ENCODE results near the gene ERP27. TPM values are rescaled to one million over a fixed set of nuclear protein-coding genes. Genes with fewer than 3 reads are reported as not detected.

The ERP27 gene
- total RNA-seq, 4 donors from 2014 or later, result 0.33 to 1.0 (median 0.58) TPM; not detected in 1

DNA sequence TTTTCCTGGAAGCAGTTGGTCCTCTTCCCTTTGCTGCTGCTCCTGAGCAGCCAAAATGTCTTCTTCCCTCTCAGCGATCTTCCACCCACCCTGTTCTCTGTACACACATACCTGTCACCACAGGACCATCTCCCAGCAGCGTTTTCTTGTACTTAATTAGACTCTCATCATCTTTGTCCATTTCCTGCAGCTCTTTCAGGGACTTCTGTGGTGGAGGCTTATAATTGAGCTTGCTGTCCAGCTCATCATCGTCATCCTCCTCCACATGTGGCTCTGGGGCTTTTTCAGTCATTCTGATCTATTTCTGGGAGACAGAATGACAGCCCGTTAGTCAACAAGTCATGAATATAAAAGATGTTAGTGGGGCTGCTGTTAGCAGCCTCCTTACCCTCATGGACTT lies 12.1 kb upstream of the ERP27 start:
- no peak overlapping the region for H3K4me3 ChIP-seq
- peaks cover 70 to 92% (median 83%) of the 10 kb centered on the region in 4 donors for H3K4me1 ChIP-seq
- no peaks in the 10 kb centered on the region for H3K27me3 ChIP-seq
- H3K9me3 ChIP-seq, result no peaks in the 10 kb centered on the region
- no peak for TF ChIP-seq POLR2A (IDR thresholded peaks at IDR 0.05; ENCODE audit: low read depth)
- no peak for TF ChIP-seq POLR2AphosphoS5 (IDR thresholded peaks at IDR 0.05)
- TF ChIP-seq, protein P1, sequence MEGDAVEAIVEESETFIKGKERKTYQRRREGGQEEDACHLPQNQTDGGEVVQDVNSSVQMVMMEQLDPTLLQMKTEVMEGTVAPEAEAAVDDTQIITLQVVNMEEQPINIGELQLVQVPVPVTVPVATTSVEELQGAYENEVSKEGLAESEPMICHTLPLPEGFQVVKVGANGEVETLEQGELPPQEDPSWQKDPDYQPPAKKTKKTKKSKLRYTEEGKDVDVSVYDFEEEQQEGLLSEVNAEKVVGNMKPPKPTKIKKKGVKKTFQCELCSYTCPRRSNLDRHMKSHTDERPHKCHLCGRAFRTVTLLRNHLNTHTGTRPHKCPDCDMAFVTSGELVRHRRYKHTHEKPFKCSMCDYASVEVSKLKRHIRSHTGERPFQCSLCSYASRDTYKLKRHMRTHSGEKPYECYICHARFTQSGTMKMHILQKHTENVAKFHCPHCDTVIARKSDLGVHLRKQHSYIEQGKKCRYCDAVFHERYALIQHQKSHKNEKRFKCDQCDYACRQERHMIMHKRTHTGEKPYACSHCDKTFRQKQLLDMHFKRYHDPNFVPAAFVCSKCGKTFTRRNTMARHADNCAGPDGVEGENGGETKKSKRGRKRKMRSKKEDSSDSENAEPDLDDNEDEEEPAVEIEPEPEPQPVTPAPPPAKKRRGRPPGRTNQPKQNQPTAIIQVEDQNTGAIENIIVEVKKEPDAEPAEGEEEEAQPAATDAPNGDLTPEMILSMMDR (IDR thresholded peaks at IDR 0.05), result no peak
- TF ChIP-seq EP300 (IDR thresholded peaks at IDR 0.05), result no peak
- H3K36me3 ChIP-seq, result peaks cover 0 to 24% (median 0%) of the 10 kb centered on the region in 4 donors
- whole genome bisulfite sequencing, result 76% methylated on average over 4 of the region's 4 CpGs
- peak overlapping the region; percentile 80 to 82 (median 82) for H3K27ac ChIP-seq (replicated peaks in 1 of 4)
- no peak for DNase-seq (ENCODE audit: extremely low spot score)
- intact Hi-C loops (cut with DNase I), result loop anchor here (5.0 kb wide), 1 partner anchor 47 kb away; no protein-coding TSS in a partner anchor

DNA sequence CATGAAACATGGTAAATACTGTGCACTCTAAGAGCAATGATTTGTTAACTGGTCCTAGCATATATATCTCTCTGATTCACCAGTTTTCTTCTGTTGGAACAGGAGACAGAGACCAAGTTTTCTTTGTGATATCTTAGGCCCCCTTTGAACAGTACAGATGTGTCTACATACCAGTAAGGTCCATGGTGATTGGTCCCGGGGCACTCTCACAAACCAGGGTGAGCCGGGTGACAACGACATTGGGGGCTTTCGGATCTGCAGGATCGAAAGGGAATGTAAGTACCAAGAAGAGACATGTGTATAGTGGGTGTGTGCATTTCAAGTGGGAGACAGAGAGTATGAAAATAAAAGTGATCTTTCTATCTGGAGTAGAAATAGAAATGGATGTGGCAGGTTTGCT lies 11.3 kb upstream of the ERP27 start:
- Histone ChIP-seq H3K4me1 (peaks cover 70 to 94% (median 85%) of the 10 kb centered on the region in 4 donors), H3K27me3 (no peaks in the 10 kb centered on the region), H3K27ac (replicated peaks in 1 of 4) (peak overlapping the region; percentile 80 to 82 (median 82)), H3K36me3 (peaks cover 0 to 31% (median 0%) of the 10 kb centered on the region in 4 donors), H3K9me3 (no peaks in the 10 kb centered on the region), H3K4me3 (no peak overlapping the region)
- 95% methylated on average over 5 of the region's 5 CpGs for WGBS
- no peak for DNase-seq (ENCODE audit: extremely low spot score)
- TF ChIP-seq POLR2AphosphoS5 (IDR thresholded peaks at IDR 0.05) (no peak), POLR2A (IDR thresholded peaks at IDR 0.05; ENCODE audit: low read depth) (no peak), EP300 (IDR thresholded peaks at IDR 0.05) (no peak)
- TF ChIP-seq, protein P1 (IDR thresholded peaks at IDR 0.05), result no peak
- intact Hi-C loops (cut with DNase I), result loop anchor here (5.0 kb wide), 1 partner anchor 48 kb away; no protein-coding TSS in a partner anchor

DNA sequence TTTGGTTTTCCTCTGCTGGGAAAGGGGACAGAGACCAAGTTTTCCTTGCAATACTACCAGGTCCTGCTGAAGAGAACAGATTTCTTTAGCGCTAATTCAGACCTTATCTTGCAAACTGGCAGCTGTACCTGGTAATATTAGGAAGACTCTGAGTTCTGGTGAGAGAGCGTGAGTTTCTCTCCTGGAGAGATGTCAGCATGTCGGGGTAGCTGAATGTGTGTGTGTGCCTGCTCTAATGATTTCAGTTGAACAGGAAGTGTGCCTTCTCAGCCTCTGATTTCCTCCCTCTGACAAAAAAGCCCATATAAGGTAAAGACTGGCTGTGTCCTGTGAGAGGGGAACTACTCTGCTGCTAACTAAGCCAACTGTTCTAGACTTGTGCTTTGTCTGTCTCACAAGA lies 10.3 kb upstream of the ERP27 start:
- Histone ChIP-seq H3K27ac (replicated peaks in 1 of 4) (peak overlapping the region; percentile 80 to 82 (median 82)), H3K36me3 (peaks cover 0 to 38% (median 3%) of the 10 kb centered on the region in 4 donors), H3K9me3 (no peaks in the 10 kb centered on the region), H3K4me1 (peaks cover 65 to 85% (median 79%) of the 10 kb centered on the region in 4 donors), H3K4me3 (peak overlapping the region in 2 of 4 donors; percentile 21 to 24), H3K27me3 (no peaks in the 10 kb centered on the region)
- intact Hi-C loops (cut with DNase I), result no loop called here
- WGBS, result 10% methylated on average over 3 of the region's 3 CpGs
- TF ChIP-seq, protein P1 (IDR thresholded peaks at IDR 0.05), result no peak
- TF ChIP-seq POLR2AphosphoS5 (IDR thresholded peaks at IDR 0.05), result peak; percentile 70 to 81
- DNase-seq (ENCODE audit: extremely low spot score), result no peak

DNA sequence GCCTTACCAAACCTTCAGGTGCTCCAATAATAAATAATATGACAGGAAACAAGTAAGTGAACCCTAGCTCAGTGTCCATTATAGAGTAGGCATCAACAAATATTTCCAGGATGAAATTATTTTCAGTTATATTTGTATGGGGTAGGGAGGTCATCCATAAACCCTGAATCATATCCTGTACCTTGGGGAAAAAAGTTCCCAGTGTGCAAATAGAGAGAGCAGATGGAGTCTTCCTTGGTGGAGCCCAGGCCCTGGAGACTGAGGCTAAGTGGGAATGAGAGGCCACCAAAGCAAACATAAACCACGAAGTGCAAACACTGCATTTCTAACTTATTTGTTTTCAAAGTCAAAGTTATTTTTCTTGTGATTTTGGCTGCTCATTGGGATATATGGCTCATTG lies 8.5 kb upstream of the ERP27 start:
- intact Hi-C loops (cut with DNase I), result no loop called here
- Histone ChIP-seq H3K27me3 (no peaks in the 10 kb centered on the region), H3K27ac (replicated peaks in 1 of 4) (peak overlapping the region in 1 of 4 donors; percentile 58), H3K4me3 (no peak overlapping the region), H3K9me3 (no peaks in the 10 kb centered on the region), H3K4me1 (peaks cover 52 to 67% (median 61%) of the 10 kb centered on the region in 4 donors), H3K36me3 (peaks cover 0 to 56% (median 8%) of the 10 kb centered on the region in 4 donors)
- no peak for DNase-seq (ENCODE audit: extremely low spot score)
- no peak for TF ChIP-seq POLR2AphosphoS5 (IDR thresholded peaks at IDR 0.05)
- TF ChIP-seq, protein P1 (IDR thresholded peaks at IDR 0.05), result no peak
- TF ChIP-seq POLR2A (IDR thresholded peaks at IDR 0.05; ENCODE audit: low read depth), result no peak
- TF ChIP-seq EP300 (IDR thresholded peaks at IDR 0.05), result no peak
- 93% methylated on average over 1 of the region's 1 CpG for WGBS

DNA sequence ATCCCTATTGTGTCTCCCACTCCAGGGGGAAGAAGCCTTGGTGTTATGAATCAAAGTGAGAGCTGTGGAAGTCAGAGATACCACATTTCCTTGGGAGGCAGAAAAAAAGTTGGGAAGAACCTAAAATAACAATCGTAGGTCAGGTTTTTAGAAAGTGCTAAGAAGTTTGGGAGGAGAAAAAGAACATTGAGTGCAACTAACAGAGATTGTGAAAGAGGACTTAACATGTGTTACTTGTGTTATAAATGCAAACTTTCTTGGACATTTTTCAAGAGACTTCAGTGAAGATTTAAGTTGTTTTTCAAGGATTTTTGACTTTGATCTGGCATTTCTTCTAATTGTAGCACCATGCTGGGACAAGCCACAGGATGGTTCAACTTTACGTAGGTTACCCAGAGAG lies 7.8 kb upstream of the ERP27 start:
- peaks cover 45 to 60% (median 54%) of the 10 kb centered on the region in 4 donors for H3K4me1 ChIP-seq
- no peak overlapping the region for H3K4me3 ChIP-seq
- H3K27me3 ChIP-seq, result no peaks in the 10 kb centered on the region
- DNase-seq (ENCODE audit: extremely low spot score), result no peak
- H3K36me3 ChIP-seq, result peaks cover 0 to 60% (median 9%) of the 10 kb centered on the region in 4 donors
- TF ChIP-seq, protein P1 (IDR thresholded peaks at IDR 0.05), result no peak
- TF ChIP-seq POLR2AphosphoS5 (IDR thresholded peaks at IDR 0.05) (no peak), EP300 (IDR thresholded peaks at IDR 0.05) (no peak), POLR2A (IDR thresholded peaks at IDR 0.05; ENCODE audit: low read depth) (no peak)
- H3K9me3 ChIP-seq, result no peaks in the 10 kb centered on the region
- intact Hi-C loops (cut with DNase I), result no loop called here
- WGBS, result 88% methylated on average over 2 of the region's 2 CpGs
- peak overlapping the region; percentile 35 to 58 (median 48) for H3K27ac ChIP-seq (replicated peaks in 1 of 4)
